ENCODE measurements around the gene DSG1.
"Not testable (repeated sequence)": the region's sequence is repeated elsewhere in the genome, so short reads cannot be mapped to it uniquely, and the experiment has no call there.

Gene DSG1

GRCh38 chr18:31302991-31303390 lies 15.0 kb upstream of the DSG1 start:
- TF ChIP-seq ZNF274 (IDR thresholded peaks at IDR 0.05; ENCODE audit: low read depth, low read length) = no peak
- H3K4me3 ChIP-seq (ENCODE audit: low read length) = no peak overlapping the region

- TF ChIP-seq ZNF274 (IDR thresholded peaks at IDR 0.05; ENCODE audit: low read depth, low read length) = no peak
- H3K4me3 ChIP-seq (ENCODE audit: low read length) = no peak overlapping the region
Observed at GRCh38 chr18:31303771-31304170, 14.2 kb upstream of the DSG1 start.

GRCh38 chr18:31309115-31309514 lies 8.8 kb upstream of the DSG1 start:
- TF ChIP-seq ZNF274 (IDR thresholded peaks at IDR 0.05; ENCODE audit: low read depth, low read length) = no peak
- no peak overlapping the region for H3K4me3 ChIP-seq (ENCODE audit: low read length)

- no peak overlapping the region for H3K4me3 ChIP-seq (ENCODE audit: low read length)
- TF ChIP-seq ZNF274 (IDR thresholded peaks at IDR 0.05; ENCODE audit: low read depth, low read length) = no peak
Observed at GRCh38 chr18:31316974-31317373, 986 bp upstream of the DSG1 start.

- H3K4me3 ChIP-seq (ENCODE audit: low read length) = no peak overlapping the region
- no peak for TF ChIP-seq ZNF274 (IDR thresholded peaks at IDR 0.05; ENCODE audit: low read depth, low read length)
Observed at GRCh38 chr18:31321719-31322118, 3.8 kb downstream of the DSG1 start.

GRCh38 chr18:31325051-31325450 lies 7.1 kb downstream of the DSG1 start:
- no peak for TF ChIP-seq ZNF274 (IDR thresholded peaks at IDR 0.05; ENCODE audit: low read depth, low read length)
- no peak overlapping the region for H3K4me3 ChIP-seq (ENCODE audit: low read length)

- no peak for TF ChIP-seq ZNF274 (IDR thresholded peaks at IDR 0.05; ENCODE audit: low read depth, low read length)
- no peak overlapping the region for H3K4me3 ChIP-seq (ENCODE audit: low read length)
Observed at GRCh38 chr18:31329787-31330438, 12.0 kb downstream of the DSG1 start.

- H3K4me3 ChIP-seq (ENCODE audit: low read length) = no peak overlapping the region
- TF ChIP-seq ZNF274 (IDR thresholded peaks at IDR 0.05; ENCODE audit: low read depth, low read length) = no peak
Observed at GRCh38 chr18:31343454-31343853, 25.5 kb downstream of the DSG1 start.

GRCh38 chr18:31353336-31353735 lies 35.4 kb downstream of the DSG1 start:
- H3K4me3 ChIP-seq (ENCODE audit: low read length) = not testable (repeated sequence)

GRCh38 chr18:31354990-31355389 lies 37.0 kb downstream of the DSG1 start:
- no peak for TF ChIP-seq ZNF274 (IDR thresholded peaks at IDR 0.05; ENCODE audit: low read depth, low read length)
- H3K4me3 ChIP-seq (ENCODE audit: low read length) = no peak overlapping the region

GRCh38 chr18:31356025-31356424 lies 38.1 kb downstream of the DSG1 start:
- H3K4me3 ChIP-seq (ENCODE audit: low read length) = no peak overlapping the region
- no peak for TF ChIP-seq ZNF274 (IDR thresholded peaks at IDR 0.05; ENCODE audit: low read depth, low read length)

GRCh38 chr18:31364190-31364589 lies 46.2 kb downstream of the DSG1 start:
- H3K4me3 ChIP-seq (ENCODE audit: low read length) = no peak overlapping the region
- TF ChIP-seq ZNF274 (IDR thresholded peaks at IDR 0.05; ENCODE audit: low read depth, low read length) = no peak

- no peak overlapping the region for H3K4me3 ChIP-seq (ENCODE audit: low read length)
- TF ChIP-seq ZNF274 (IDR thresholded peaks at IDR 0.05; ENCODE audit: low read depth, low read length) = no peak
Observed at GRCh38 chr18:31369478-31369877, 51.5 kb downstream of the DSG1 start.

GRCh38 chr18:31371989-31372388 lies 54.0 kb downstream of the DSG1 start:
- no peak overlapping the region for H3K4me3 ChIP-seq (ENCODE audit: low read length)
- TF ChIP-seq ZNF274 (IDR thresholded peaks at IDR 0.05; ENCODE audit: low read depth, low read length) = no peak

- TF ChIP-seq ZNF274 (IDR thresholded peaks at IDR 0.05; ENCODE audit: low read depth, low read length) = no peak
- H3K4me3 ChIP-seq (ENCODE audit: low read length) = no peak overlapping the region
Observed at GRCh38 chr18:31373641-31374040, 55.7 kb downstream of the DSG1 start.

GRCh38 chr18:31376477-31376876 lies 58.5 kb downstream of the DSG1 start, which contains the start of gene DSG4:
Gene DSG4, plus strand, starts transcription at chr18:31376777. Its CDS starts 135 bp downstream, at chr18:31376912.
- TF ChIP-seq ZNF274 (IDR thresholded peaks at IDR 0.05; ENCODE audit: low read depth, low read length) = no peak
- H3K4me3 ChIP-seq (ENCODE audit: low read length) = no peak within 1 kb of the TSS
